Pons (tissue), 1 donor: ENCODE data around the gene HNF4A.

Experiments
- DNase-seq: peaks from one replicate; pipeline ENCODE4 v3.0.0-alpha.2; 2016; ENCODE audit warnings: low spot score

The HNF4A gene

GRCh38 chr20:44445742-44446710 lies 90.5 kb downstream of the HNF4A start:
- DNase-seq = no peak

- DNase-seq = no peak
Observed at GRCh38 chr20:44447827-44448419, 92.4 kb downstream of the HNF4A start.

GRCh38 chr20:44448753-44449546 lies 93.5 kb downstream of the HNF4A start:
- DNase-seq = no peak

GRCh38 chr20:44449864-44450263 lies 94.4 kb downstream of the HNF4A start:
- no peak for DNase-seq

GRCh38 chr20:44450281-44450889 lies 94.9 kb downstream of the HNF4A start:
- no peak for DNase-seq

- DNase-seq = no peak
Observed at GRCh38 chr20:44450903-44451450, 95.5 kb downstream of the HNF4A start.

- DNase-seq = no peak
Observed at GRCh38 chr20:44454306-44454963, 98.9 kb downstream of the HNF4A start.

GRCh38 chr20:44455126-44455525 lies 99.6 kb downstream of the HNF4A start:
- no peak for DNase-seq

GRCh38 chr20:44456611-44457010 lies 101.1 kb downstream of the HNF4A start:
- no peak for DNase-seq

- DNase-seq = no peak
Observed at GRCh38 chr20:44457016-44457415, 101.5 kb downstream of the HNF4A start.

GRCh38 chr20:44459271-44459670 lies 103.8 kb downstream of the HNF4A start:
- no peak for DNase-seq

GRCh38 chr20:44460795-44461141 lies 105.3 kb downstream of the HNF4A start:
- DNase-seq = peak; percentile 36

- DNase-seq = no peak
Observed at GRCh38 chr20:44461142-44461802, 105.8 kb downstream of the HNF4A start.

GRCh38 chr20:44461803-44462174 lies 106.3 kb downstream of the HNF4A start:
- no peak for DNase-seq

GRCh38 chr20:44463466-44463865 lies 108.0 kb downstream of the HNF4A start:
- no peak for DNase-seq

- no peak for DNase-seq
Observed at GRCh38 chr20:44464514-44464913, 109.0 kb downstream of the HNF4A start.

- no peak for DNase-seq
Observed at GRCh38 chr20:44465001-44465560, 109.6 kb downstream of the HNF4A start.

GRCh38 chr20:44467289-44467883 lies 111.9 kb downstream of the HNF4A start:
- no peak for DNase-seq

- DNase-seq = no peak
Observed at GRCh38 chr20:44468044-44468782, 112.7 kb downstream of the HNF4A start.
